ENCODE results near the gene PLAGL2.

DNA sequence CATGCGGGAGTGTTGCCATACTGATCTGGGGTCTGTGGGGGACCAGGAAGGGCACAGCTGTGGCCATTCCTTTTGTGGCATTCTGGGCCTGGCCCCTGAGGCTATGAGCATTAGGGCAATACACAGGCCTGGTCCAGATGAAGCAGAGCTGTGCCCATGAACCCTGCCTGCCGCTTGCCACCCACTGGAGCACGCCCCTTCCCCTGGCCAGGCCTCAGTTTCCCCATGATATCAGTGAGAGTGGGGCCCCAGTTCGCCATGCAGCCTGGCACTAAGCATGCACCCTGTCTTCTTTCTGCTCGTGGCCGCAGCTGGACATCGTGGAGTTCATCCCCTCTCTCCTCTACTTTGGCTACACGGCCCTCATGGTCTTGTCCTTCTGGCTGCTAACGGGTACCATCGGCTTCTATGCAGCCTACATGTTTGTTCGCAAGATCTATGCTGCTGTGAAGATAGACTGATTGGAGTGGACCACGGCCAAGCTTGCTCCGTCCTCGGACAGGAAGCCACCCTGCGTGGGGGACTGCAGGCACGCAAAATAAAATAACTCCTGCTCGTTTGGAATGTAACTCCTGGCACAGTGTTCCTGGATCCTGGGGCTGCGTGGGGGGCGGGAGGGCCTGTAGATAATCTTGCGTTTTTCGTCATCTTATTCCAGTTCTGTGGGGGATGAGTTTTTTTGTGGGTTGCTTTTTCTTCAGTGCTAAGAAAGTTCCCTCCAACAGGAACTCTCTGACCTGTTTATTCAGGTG, 42.4 kb downstream of the PLAGL2 start:
- TF ChIP-seq, protein P1, sequence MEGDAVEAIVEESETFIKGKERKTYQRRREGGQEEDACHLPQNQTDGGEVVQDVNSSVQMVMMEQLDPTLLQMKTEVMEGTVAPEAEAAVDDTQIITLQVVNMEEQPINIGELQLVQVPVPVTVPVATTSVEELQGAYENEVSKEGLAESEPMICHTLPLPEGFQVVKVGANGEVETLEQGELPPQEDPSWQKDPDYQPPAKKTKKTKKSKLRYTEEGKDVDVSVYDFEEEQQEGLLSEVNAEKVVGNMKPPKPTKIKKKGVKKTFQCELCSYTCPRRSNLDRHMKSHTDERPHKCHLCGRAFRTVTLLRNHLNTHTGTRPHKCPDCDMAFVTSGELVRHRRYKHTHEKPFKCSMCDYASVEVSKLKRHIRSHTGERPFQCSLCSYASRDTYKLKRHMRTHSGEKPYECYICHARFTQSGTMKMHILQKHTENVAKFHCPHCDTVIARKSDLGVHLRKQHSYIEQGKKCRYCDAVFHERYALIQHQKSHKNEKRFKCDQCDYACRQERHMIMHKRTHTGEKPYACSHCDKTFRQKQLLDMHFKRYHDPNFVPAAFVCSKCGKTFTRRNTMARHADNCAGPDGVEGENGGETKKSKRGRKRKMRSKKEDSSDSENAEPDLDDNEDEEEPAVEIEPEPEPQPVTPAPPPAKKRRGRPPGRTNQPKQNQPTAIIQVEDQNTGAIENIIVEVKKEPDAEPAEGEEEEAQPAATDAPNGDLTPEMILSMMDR (IDR thresholded peaks at IDR 0.05): no peak
- no peak for TF ChIP-seq POLR2A (IDR thresholded peaks at IDR 0.05)
- no peak for TF ChIP-seq POLR2AphosphoS5 (IDR thresholded peaks at IDR 0.05)

All from prostate gland (tissue), 2 donors.